GM19023 (cell line): ENCODE measurements around the gene PIK3R3.

Experiments
- ATAC-seq: cut with Tn5 transposase; IDR thresholded peaks from one replicate; pipeline ENCODE4 v1.9.1; 2021; ENCODE audit warnings: mild to moderate bottlenecking, moderate library complexity; ENCODE audit not compliant: unreplicated experiment

Gene PIK3R3

GRCh38 chr1:45998020-45998617, 134.3 kb downstream of the PIK3R3 start:
- no peak for ATAC-seq

- ATAC-seq, result no peak
These were observed 137.1 kb downstream of the PIK3R3 start for GRCh38 chr1:45995298-45995697.

- no peak for ATAC-seq
These were observed 138.0 kb downstream of the PIK3R3 start for GRCh38 chr1:45994423-45994822.
